ENCODE results near the gene TRIM39.

DNA sequence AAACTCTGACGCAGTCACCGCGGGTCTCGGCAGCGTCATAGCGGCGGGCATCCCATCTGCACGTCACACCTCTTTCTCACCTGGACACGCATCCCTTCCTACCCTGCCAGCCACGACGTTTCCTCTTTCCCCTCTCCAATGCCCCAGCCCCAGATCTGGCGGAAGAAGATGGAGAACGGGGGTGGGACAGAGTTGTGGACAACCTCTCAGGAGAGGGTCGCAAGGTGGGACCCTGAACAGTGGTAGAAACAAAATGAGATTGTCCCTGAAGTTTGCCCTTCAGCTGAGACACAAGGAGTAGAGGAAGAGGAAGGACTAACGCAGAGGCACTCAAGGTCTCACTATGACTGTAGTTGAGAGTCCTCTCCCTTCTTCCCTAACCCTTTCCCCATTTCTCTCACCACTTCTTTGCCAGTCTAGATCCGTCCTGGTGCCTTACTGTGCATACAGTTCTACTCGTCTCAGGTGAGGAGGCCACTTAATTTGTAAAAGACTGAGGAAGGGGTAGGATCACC, 562 bp downstream of the TRIM39 start:
- TF ChIP-seq, protein P1, sequence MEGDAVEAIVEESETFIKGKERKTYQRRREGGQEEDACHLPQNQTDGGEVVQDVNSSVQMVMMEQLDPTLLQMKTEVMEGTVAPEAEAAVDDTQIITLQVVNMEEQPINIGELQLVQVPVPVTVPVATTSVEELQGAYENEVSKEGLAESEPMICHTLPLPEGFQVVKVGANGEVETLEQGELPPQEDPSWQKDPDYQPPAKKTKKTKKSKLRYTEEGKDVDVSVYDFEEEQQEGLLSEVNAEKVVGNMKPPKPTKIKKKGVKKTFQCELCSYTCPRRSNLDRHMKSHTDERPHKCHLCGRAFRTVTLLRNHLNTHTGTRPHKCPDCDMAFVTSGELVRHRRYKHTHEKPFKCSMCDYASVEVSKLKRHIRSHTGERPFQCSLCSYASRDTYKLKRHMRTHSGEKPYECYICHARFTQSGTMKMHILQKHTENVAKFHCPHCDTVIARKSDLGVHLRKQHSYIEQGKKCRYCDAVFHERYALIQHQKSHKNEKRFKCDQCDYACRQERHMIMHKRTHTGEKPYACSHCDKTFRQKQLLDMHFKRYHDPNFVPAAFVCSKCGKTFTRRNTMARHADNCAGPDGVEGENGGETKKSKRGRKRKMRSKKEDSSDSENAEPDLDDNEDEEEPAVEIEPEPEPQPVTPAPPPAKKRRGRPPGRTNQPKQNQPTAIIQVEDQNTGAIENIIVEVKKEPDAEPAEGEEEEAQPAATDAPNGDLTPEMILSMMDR (IDR thresholded peaks at IDR 0.05): no peak
- no peak for TF ChIP-seq POLR2A (IDR thresholded peaks at IDR 0.05)

Data from uterus (tissue), 2 donors.